Astrocyte (in vitro differentiated cells and primary cell): ENCODE results near the gene FAM151B. TPM values are rescaled to one million over a fixed set of nuclear protein-coding genes. Genes with fewer than 3 reads are reported as not detected.

ENCODE experiments used
- DNase-seq: peaks from one replicate; pipeline ENCODE4 v3.0.0-alpha.2; 2010; ENCODE audit warnings: low read depth
- FAIRE-seq: peaks from 2 replicates; lab custom pipeline; 2011; peaks lifted over from hg19 to GRCh38; lab: Jason Lieb, UNC
- H2AFZ ChIP-seq: 2 replicates; pipeline ENCODE4 v1.6.0; 2012; ENCODE audit warnings: low read depth, low read length, inconsistent platforms
- H3K27ac ChIP-seq: 2 replicates; pipeline ENCODE4 v1.5.1; 2011; ENCODE audit warnings: low read depth, low read length, inconsistent platforms
- H3K27me3 ChIP-seq: 2 replicates; pipeline ENCODE4 v1.6.0; 2011; ENCODE audit warnings: low read length, inconsistent platforms; ENCODE audit not compliant: insufficient read depth
- H3K36me3 ChIP-seq: 2 replicates; pipeline ENCODE4 v1.5.1; 2011; ENCODE audit warnings: low read length, inconsistent platforms; ENCODE audit not compliant: insufficient read depth
- H3K4me1 ChIP-seq: 2 replicates; pipeline ENCODE4 v1.5.1; 2011; ENCODE audit warnings: low read length, inconsistent platforms; ENCODE audit not compliant: insufficient read depth
- H3K4me2 ChIP-seq: 2 replicates; pipeline ENCODE4 v1.6.0; 2012; ENCODE audit warnings: low read length, inconsistent platforms
- H3K4me3 ChIP-seq: 2 replicates; pipeline ENCODE4 v1.5.1; 2011; ENCODE audit warnings: low read depth, mild to moderate bottlenecking, low read length, inconsistent platforms; ENCODE audit not compliant: insufficient read depth
- H3K79me2 ChIP-seq: 2 replicates; pipeline ENCODE4 v1.6.0; 2012; ENCODE audit warnings: mild to moderate bottlenecking, low read length, inconsistent platforms; ENCODE audit not compliant: insufficient read depth
- H3K9ac ChIP-seq: 2 replicates; pipeline ENCODE4 v1.6.0; 2012; ENCODE audit warnings: mild to moderate bottlenecking, low read length, inconsistent platforms
- H3K9me3 ChIP-seq: 2 replicates; pipeline ENCODE4 v1.5.1; 2012; ENCODE audit warnings: low read depth, mild to moderate bottlenecking, low read length, inconsistent platforms; ENCODE audit not compliant: insufficient read depth
- H4K20me1 ChIP-seq: 2 replicates; pipeline ENCODE4 v1.6.0; 2012; ENCODE audit warnings: low read length, inconsistent platforms; ENCODE audit not compliant: insufficient read depth
- H3K27ac Mint-ChIP-seq: one replicate; pipeline ENCODE4 v1.8.0; 2021; ENCODE audit warnings: mild to moderate bottlenecking, mixed read lengths; ENCODE audit not compliant: unreplicated experiment
- H3K27me3 Mint-ChIP-seq: one replicate; pipeline ENCODE4 v1.8.0; 2021; ENCODE audit warnings: low read depth, mixed read lengths; ENCODE audit not compliant: unreplicated experiment
- H3K36me3 Mint-ChIP-seq: one replicate; pipeline ENCODE4 v1.8.0; 2021; ENCODE audit warnings: low read depth, mixed read lengths; ENCODE audit not compliant: unreplicated experiment
- H3K4me1 Mint-ChIP-seq: one replicate; pipeline ENCODE4 v1.8.0; 2021; ENCODE audit warnings: low read depth, mixed read lengths; ENCODE audit not compliant: unreplicated experiment
- H3K4me3 Mint-ChIP-seq: one replicate; pipeline ENCODE4 v1.8.0; 2021; ENCODE audit warnings: mild to moderate bottlenecking, moderate library complexity, mixed read lengths; ENCODE audit not compliant: unreplicated experiment
- H3K9me3 Mint-ChIP-seq: one replicate; pipeline ENCODE4 v1.8.0; 2021; ENCODE audit warnings: mild to moderate bottlenecking, mixed read lengths; ENCODE audit not compliant: unreplicated experiment
- EZH2 ChIP-seq: IDR thresholded peaks from 2 replicates; pipeline ENCODE4 v1.6.1; 2012; ENCODE audit warnings: mild to moderate bottlenecking, low read length, inconsistent platforms; ENCODE audit not compliant: insufficient read depth
- total RNA-seq: library from RNA; stranded (reverse); gene quantifications from 2 replicates; pipeline ENCODE4 v1.2.1, GENCODE V29; 2021
- TF ChIP-seq, protein P1 (sequence below): IDR thresholded peaks from 2 replicates; pipeline ENCODE4 v1.5.1; 2011; ENCODE audit warnings: low read depth, mild to moderate bottlenecking, inconsistent platforms, low read length, moderate library complexity; ENCODE audit not compliant: insufficient read depth

The FAM151B gene
- total RNA-seq, 1 donor from 2014 or later = 2.9 TPM

DNA sequence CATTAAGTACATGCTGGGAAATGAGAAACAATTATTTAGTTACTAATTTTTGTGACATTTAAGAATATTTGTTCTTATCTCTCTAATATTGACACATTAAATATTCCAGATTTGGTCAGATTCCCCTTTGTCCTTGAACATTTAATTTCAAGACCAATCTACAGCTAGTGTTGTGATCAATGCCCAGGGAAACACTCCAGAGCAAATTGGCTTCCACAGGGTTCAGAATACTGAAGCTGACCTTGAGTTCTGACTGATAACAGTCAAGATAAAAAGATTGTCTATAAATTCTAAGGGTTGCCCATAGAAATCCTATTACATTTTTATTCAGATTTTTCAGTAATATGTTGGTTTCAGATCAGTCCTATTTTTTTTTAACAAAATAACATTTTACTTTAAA, 48.7 kb upstream of the FAM151B start:
- Histone ChIP-seq H3K4me3 (no peak overlapping the region), H2AFZ (no peak overlapping the region), H3K79me2 (no peaks in the 10 kb centered on the region), H3K4me2 (no peak overlapping the region), H3K36me3 (peaks cover 20% of the 10 kb centered on the region), H4K20me1 (peaks cover 10% of the 10 kb centered on the region), H3K9me3 (no peaks in the 10 kb centered on the region), H3K27me3 (no peaks in the 10 kb centered on the region), H3K9ac (no peak overlapping the region), H3K4me1 (no peaks in the 10 kb centered on the region), H3K27ac (no peak overlapping the region)
- Mint-ChIP-seq H3K27me3 (no peaks in the 10 kb centered on the region), H3K27ac (no peak overlapping the region), H3K4me1 (no peaks in the 10 kb centered on the region), H3K4me3 (no peak overlapping the region), H3K9me3 (peaks cover 2% of the 10 kb centered on the region), H3K36me3 (peaks cover 16% of the 10 kb centered on the region)
- no peak for DNase-seq
- no peak for FAIRE-seq
- TF ChIP-seq, protein P1, sequence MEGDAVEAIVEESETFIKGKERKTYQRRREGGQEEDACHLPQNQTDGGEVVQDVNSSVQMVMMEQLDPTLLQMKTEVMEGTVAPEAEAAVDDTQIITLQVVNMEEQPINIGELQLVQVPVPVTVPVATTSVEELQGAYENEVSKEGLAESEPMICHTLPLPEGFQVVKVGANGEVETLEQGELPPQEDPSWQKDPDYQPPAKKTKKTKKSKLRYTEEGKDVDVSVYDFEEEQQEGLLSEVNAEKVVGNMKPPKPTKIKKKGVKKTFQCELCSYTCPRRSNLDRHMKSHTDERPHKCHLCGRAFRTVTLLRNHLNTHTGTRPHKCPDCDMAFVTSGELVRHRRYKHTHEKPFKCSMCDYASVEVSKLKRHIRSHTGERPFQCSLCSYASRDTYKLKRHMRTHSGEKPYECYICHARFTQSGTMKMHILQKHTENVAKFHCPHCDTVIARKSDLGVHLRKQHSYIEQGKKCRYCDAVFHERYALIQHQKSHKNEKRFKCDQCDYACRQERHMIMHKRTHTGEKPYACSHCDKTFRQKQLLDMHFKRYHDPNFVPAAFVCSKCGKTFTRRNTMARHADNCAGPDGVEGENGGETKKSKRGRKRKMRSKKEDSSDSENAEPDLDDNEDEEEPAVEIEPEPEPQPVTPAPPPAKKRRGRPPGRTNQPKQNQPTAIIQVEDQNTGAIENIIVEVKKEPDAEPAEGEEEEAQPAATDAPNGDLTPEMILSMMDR = no peak
- TF ChIP-seq EZH2 = no peak

DNA sequence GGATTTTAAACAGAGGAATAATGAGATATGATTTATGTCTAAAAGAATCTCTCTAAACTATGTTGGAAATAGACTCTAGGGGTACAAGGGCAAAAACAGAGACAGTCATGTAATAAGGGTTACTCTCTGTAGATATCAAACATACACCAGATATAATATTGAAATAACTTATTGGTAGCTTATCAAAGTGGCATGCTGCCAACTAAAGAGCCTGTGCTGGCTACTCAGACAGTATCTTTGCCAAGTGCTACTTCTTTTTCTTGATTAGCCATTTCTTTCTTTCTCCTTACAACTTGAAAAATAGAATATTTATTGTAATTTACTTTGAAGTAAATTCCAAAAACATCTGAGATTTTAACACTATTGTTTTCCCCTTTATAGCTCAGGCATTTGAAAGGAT, 45.2 kb upstream of the FAM151B start:
- Histone ChIP-seq H3K9me3 (no peaks in the 10 kb centered on the region), H3K27me3 (no peaks in the 10 kb centered on the region)

DNA sequence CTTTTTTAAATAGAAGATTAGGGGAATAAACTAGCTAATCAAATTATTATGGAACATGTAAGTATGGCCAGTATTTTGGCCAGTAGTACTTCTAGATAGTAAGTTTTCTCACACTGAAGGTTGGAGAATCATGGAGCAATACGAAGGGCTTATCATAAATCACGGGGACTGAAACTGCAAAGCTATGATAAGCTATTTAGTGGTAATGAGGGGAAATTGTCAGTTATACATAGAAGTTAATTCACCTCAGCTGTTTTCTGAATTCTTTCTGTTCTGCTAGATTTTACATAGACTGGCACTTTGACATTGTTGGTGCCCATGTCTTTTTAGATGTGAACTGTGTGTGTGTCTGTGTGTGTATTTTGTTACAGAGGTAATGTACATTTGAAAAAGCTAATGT, 34.5 kb upstream of the FAM151B start:
- H3K4me3 Mint-ChIP-seq = no peak overlapping the region
- no peak for DNase-seq
- no peaks in the 10 kb centered on the region for H3K4me1 ChIP-seq
- no peak overlapping the region for H2AFZ ChIP-seq
- peaks cover 2% of the 10 kb centered on the region for H3K36me3 Mint-ChIP-seq
- no peaks in the 10 kb centered on the region for H3K9me3 ChIP-seq
- H4K20me1 ChIP-seq = no peaks in the 10 kb centered on the region
- H3K4me1 Mint-ChIP-seq = no peaks in the 10 kb centered on the region
- H3K27ac ChIP-seq = no peak overlapping the region
- no peaks in the 10 kb centered on the region for H3K9me3 Mint-ChIP-seq
- H3K27me3 ChIP-seq = no peaks in the 10 kb centered on the region
- H3K27ac Mint-ChIP-seq = no peak overlapping the region
- no peaks in the 10 kb centered on the region for H3K79me2 ChIP-seq
- no peak for FAIRE-seq
- H3K27me3 Mint-ChIP-seq = no peaks in the 10 kb centered on the region
- peaks cover 8% of the 10 kb centered on the region for H3K36me3 ChIP-seq
- H3K4me3 ChIP-seq = no peak overlapping the region
- no peak for TF ChIP-seq EZH2
- TF ChIP-seq, protein P1 = no peak
- H3K4me2 ChIP-seq = no peak overlapping the region
- no peak overlapping the region for H3K9ac ChIP-seq

More for the DNA sequence above, 45.2 kb upstream of the FAM151B start:
- Histone ChIP-seq H3K79me2 (no peaks in the 10 kb centered on the region), H3K9ac (no peak overlapping the region), H4K20me1 (peaks cover 4% of the 10 kb centered on the region), H3K4me3 (no peak overlapping the region), H2AFZ (no peak overlapping the region), H3K27ac (no peak overlapping the region), H3K4me2 (no peak overlapping the region), H3K36me3 (peaks cover 11% of the 10 kb centered on the region), H3K4me1 (no peaks in the 10 kb centered on the region)
- Mint-ChIP-seq H3K36me3 (peaks cover 4% of the 10 kb centered on the region), H3K4me1 (no peaks in the 10 kb centered on the region), H3K9me3 (no peaks in the 10 kb centered on the region), H3K27ac (no peak overlapping the region), H3K27me3 (no peaks in the 10 kb centered on the region), H3K4me3 (no peak overlapping the region)
- DNase-seq = no peak
- no peak for FAIRE-seq
- TF ChIP-seq EZH2 = no peak
- TF ChIP-seq, protein P1 = no peak
